Suprapubic skin (tissue), 4 donors: ENCODE results near the gene DOHH. TPM values are rescaled to one million over a fixed set of nuclear protein-coding genes. Genes with fewer than 3 reads are reported as not detected.
A peak's percentile ranks its signal among the peaks of the same experiment; 100 is the strongest.
"Not testable (repeated sequence)": the region's sequence is repeated elsewhere in the genome, so short reads cannot be mapped to it uniquely, and the experiment has no call there.

ENCODE experiments used
- DNase-seq, 2 donors: peaks; one replicate each; pipeline ENCODE4 v3.0.0-alpha.2; 2019; ENCODE audit warnings: low spot score in 2 of 2
- H3K27ac ChIP-seq: fragments of 200-600 bp; sonication (generic); one replicate; pipeline ENCODE4 v1.5.1; 2019
- H3K27me3 ChIP-seq: fragments of 200-600 bp; sonication (generic); one replicate; pipeline ENCODE4 v1.5.1; 2019
- H3K36me3 ChIP-seq: fragments of 200-600 bp; sonication (generic); one replicate; pipeline ENCODE4 v1.5.1; 2019
- H3K4me1 ChIP-seq: fragments of 200-600 bp; sonication (generic); one replicate; pipeline ENCODE4 v1.5.1; 2019
- H3K4me3 ChIP-seq: fragments of 200-600 bp; sonication (generic); one replicate; pipeline ENCODE4 v1.5.1; 2019; ENCODE audit warnings: mild to moderate bottlenecking
- H3K9me3 ChIP-seq: fragments of 200-600 bp; sonication (generic); one replicate; pipeline ENCODE4 v1.5.1; 2019
- CTCF ChIP-seq, 2 donors: fragments of 200-600 bp in 1 of 2; fragments of 450-650 bp in 1 of 2; sonication (generic) in 1 of 2; IDR thresholded peaks; one replicate each; pipeline ENCODE4 v1.5.1; 2016 to 2019; ENCODE audit warnings: antibody characterized with exemption in 2 of 2, mild to moderate bottlenecking in 1 of 2, moderate library complexity in 1 of 2
- EP300 ChIP-seq: sonication (generic); formaldehyde crosslinking; IDR thresholded peaks from one replicate; pipeline ENCODE4 v1.6.1; 2017; ENCODE audit warnings: antibody characterized with exemption
- POLR2A ChIP-seq, 2 donors: fragments of 450-650 bp; IDR thresholded peaks; one replicate each; pipeline ENCODE4 v1.6.1; 2017; ENCODE audit warnings: antibody characterized with exemption in 2 of 2, mild to moderate bottlenecking in 2 of 2, moderate library complexity in 2 of 2
- POLR2AphosphoS5 ChIP-seq, 3 donors: sonication (generic); formaldehyde crosslinking; IDR thresholded peaks; one replicate each; pipeline ENCODE4 v1.6.1; 2017; ENCODE audit warnings: antibody characterized with exemption in 3 of 3
- WGBS: methylation state at CpG from one replicate; pipeline ENCODE4 v1.1.5; 2018; 5-methylcytosine and 5-hydroxymethylcytosine counted together
- total RNA-seq, 4 donors: library from RNA; depleted of rRNA; stranded (reverse); fragments of >200 nt; gene quantifications; one replicate each; pipeline ENCODE4 v1.1.0, GENCODE V29; 2016

DOHH gene
- total RNA-seq, 4 donors from 2014 or later = 10.9 to 21.7 (median 17.9) TPM

- Histone ChIP-seq H3K4me1 (peaks cover 7% of the 10 kb centered on the region), H3K4me3 (no peak overlapping the region), H3K27me3 (no peaks in the 10 kb centered on the region), H3K9me3 (no peaks in the 10 kb centered on the region), H3K36me3 (peaks cover 93% of the 10 kb centered on the region), H3K27ac (peak overlapping the region; percentile 56)
- peak in 1 of 2 donors; percentile 84 for DNase-seq
- 27% methylated on average over 12 of the region's 12 CpGs for WGBS
- TF ChIP-seq POLR2AphosphoS5 (IDR thresholded peaks at IDR 0.05) (peak in 1 of 3 donors; percentile 8), EP300 (peak; percentile 97), CTCF (IDR thresholded peaks at IDR 0.05) (no peak), POLR2A (IDR thresholded peaks at IDR 0.05) (no peak)
These were observed 49.6 kb downstream of the DOHH start for GRCh38 chr19:3450796-3451411.

- TF ChIP-seq CTCF (IDR thresholded peaks at IDR 0.05) = no peak
- no peak for TF ChIP-seq POLR2A (IDR thresholded peaks at IDR 0.05)
- TF ChIP-seq EP300 = no peak
- TF ChIP-seq POLR2AphosphoS5 (IDR thresholded peaks at IDR 0.05) = no peak
- peaks cover 20% of the 10 kb centered on the region for H3K4me1 ChIP-seq
- no peak for DNase-seq
- no peak overlapping the region for H3K4me3 ChIP-seq
- peaks cover 87% of the 10 kb centered on the region for H3K36me3 ChIP-seq
- H3K9me3 ChIP-seq = no peaks in the 10 kb centered on the region
- 88% methylated on average over 21 of the region's 28 CpGs for WGBS
- H3K27ac ChIP-seq = no peak overlapping the region
- H3K27me3 ChIP-seq = no peaks in the 10 kb centered on the region
These were observed 51.7 kb downstream of the DOHH start for GRCh38 chr19:3448616-3449334.

- H3K4me3 ChIP-seq, DNase-seq, H3K9me3 ChIP-seq, H3K27ac ChIP-seq, H3K27me3 ChIP-seq: not testable (repeated sequence)
- 100% methylated on average over 2 of the region's 4 CpGs for WGBS
- peaks cover 85% of the 10 kb centered on the region for H3K36me3 ChIP-seq
- H3K4me1 ChIP-seq = peaks cover 31% of the 10 kb centered on the region
These were observed 53.8 kb downstream of the DOHH start for GRCh38 chr19:3446657-3447056.

GRCh38 chr19:3444695-3445234 lies 55.7 kb downstream of the DOHH start:
- H3K9me3 ChIP-seq = no peaks in the 10 kb centered on the region
- no peak overlapping the region for H3K4me3 ChIP-seq
- 75% methylated on average over 24 of the region's 24 CpGs for WGBS
- no peak overlapping the region for H3K27ac ChIP-seq
- DNase-seq = no peak
- peaks cover 77% of the 10 kb centered on the region for H3K36me3 ChIP-seq
- no peaks in the 10 kb centered on the region for H3K27me3 ChIP-seq
- H3K4me1 ChIP-seq = peaks cover 27% of the 10 kb centered on the region
- TF ChIP-seq CTCF (IDR thresholded peaks at IDR 0.05) = no peak
- no peak for TF ChIP-seq POLR2AphosphoS5 (IDR thresholded peaks at IDR 0.05)
- no peak for TF ChIP-seq EP300
- no peak for TF ChIP-seq POLR2A (IDR thresholded peaks at IDR 0.05)

- H3K4me1 ChIP-seq = peaks cover 27% of the 10 kb centered on the region
- H3K27ac ChIP-seq = no peak overlapping the region
- peaks cover 70% of the 10 kb centered on the region for H3K36me3 ChIP-seq
- H3K4me3 ChIP-seq = no peak overlapping the region
- H3K9me3 ChIP-seq = no peaks in the 10 kb centered on the region
- H3K27me3 ChIP-seq = no peaks in the 10 kb centered on the region
- DNase-seq = no peak
- 45% methylated on average over 25 of the region's 33 CpGs for WGBS
- TF ChIP-seq POLR2A (IDR thresholded peaks at IDR 0.05) (no peak), POLR2AphosphoS5 (IDR thresholded peaks at IDR 0.05) (no peak), CTCF (IDR thresholded peaks at IDR 0.05) (no peak), EP300 (no peak)
These were observed 56.4 kb downstream of the DOHH start for GRCh38 chr19:3443840-3444694.
